Left renal pelvis (tissue), 4 donors: ENCODE measurements around the gene C3orf20. TPM values are rescaled to one million over a fixed set of nuclear protein-coding genes. Genes with fewer than 3 reads are reported as not detected.
"Not testable (repeated sequence)": the region's sequence is repeated elsewhere in the genome, so short reads cannot be mapped to it uniquely, and the experiment has no call there.

Experiments
- DNase-seq, 4 donors: peaks; one replicate each; pipeline ENCODE4 v3.0.0-alpha.2; 2013; ENCODE audit warnings: low read depth in 4 of 4, low spot score in 3 of 4
- polyA plus RNA-seq, 4 donors: library from polyadenylated mRNA; unstranded; fragments of 120-200 nt; gene quantifications; one replicate each; pipeline ENCODE4 v1.2.1, GENCODE V29; 2013; ENCODE audit not compliant: insufficient read length in 4 of 4

The C3orf20 gene
- polyA plus RNA-seq, 4 donors = 0.10 to 0.52 (median 0.18) TPM

DNA sequence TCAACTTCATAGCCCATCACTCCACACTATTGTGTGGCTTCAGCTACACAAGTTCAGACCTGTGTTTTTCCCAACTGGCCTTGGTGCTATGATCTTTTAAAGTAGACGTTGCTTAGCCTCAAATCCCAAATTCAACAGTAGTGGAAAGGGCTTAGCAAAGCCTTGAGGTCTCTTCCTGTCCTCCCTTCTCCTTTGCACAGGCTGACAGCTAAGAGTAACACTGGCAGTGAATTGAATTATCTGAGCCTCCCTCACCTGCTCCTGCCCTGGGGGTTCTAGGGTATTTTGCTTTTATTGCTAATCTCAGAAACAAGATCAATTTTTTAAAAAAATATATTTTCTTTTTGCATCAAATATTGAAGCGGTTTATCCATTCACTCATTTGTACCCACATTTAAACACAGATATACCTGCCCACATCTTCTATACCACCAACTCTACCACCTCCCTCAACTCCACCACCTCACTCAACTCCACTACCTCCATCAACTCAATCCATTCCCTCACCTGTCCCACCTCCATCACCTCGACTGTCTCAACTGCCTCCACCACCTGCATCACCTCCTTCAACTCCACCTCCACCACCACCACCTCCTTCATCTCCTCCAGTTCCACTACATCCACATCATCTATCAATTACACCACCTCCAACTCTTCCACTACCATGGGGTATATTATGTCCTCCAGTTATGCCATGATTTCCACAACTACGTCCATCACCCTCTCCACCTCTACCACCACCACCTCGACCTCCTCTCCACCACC is 133.7 kb downstream of the C3orf20 start:
- no peak for DNase-seq

DNA sequence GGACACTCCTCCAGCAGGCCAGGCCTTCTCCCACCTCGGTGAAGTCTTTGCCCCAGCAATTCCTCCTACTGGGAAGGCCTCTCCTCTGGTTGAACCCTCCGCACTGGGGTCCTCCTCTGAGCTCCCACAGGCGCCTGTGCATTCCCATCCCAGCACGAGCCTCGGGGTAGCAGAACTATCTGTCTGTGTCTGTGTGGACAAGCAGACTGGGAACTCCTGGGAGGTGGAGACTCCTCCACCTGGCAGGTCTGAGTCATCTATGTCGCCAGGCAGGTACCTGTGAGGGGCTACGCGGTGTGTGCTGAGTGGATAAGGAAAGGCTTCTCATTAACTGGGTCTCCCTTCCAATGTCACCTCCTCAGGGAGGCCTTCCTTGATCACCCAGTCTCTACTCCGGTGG is 134.7 kb downstream of the C3orf20 start:
- not testable (repeated sequence) for DNase-seq

DNA sequence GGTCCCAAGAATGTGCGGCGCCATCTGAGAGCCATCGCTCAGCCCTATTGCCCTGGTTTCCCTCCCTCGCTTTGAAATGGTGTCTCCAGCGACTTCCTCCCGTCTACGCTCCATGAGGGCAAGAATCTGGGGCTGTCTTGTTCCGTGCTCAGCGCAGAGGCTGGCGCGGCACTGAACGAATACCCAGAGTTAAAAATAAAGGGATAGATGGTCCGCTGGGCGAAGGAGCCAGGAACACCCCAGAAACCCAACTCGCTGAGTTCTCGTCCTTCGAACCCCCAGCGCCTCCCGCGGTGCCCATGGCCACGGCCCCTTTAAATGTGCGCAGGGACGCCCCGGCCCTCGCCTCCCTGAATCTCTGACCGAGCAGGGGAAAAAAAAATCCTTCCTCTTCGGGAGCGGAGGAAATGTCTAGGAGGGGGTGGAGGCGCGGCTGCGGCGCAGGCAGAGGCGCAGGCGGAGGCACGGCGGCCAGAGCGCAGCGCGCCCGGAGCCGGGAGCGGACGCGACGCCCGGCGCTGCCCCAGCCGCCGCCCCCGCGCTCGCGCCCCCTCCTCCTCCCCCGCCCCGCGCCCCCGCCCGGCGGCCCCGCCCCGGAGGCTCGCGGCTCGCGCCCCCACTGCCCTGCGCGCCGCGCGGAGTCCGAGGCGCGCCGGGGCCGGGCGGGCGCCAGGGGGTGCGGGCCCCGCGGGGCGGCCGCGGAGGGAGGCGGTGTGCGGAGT is 135.3 kb downstream of the C3orf20 start:
- DNase-seq = no peak

DNA sequence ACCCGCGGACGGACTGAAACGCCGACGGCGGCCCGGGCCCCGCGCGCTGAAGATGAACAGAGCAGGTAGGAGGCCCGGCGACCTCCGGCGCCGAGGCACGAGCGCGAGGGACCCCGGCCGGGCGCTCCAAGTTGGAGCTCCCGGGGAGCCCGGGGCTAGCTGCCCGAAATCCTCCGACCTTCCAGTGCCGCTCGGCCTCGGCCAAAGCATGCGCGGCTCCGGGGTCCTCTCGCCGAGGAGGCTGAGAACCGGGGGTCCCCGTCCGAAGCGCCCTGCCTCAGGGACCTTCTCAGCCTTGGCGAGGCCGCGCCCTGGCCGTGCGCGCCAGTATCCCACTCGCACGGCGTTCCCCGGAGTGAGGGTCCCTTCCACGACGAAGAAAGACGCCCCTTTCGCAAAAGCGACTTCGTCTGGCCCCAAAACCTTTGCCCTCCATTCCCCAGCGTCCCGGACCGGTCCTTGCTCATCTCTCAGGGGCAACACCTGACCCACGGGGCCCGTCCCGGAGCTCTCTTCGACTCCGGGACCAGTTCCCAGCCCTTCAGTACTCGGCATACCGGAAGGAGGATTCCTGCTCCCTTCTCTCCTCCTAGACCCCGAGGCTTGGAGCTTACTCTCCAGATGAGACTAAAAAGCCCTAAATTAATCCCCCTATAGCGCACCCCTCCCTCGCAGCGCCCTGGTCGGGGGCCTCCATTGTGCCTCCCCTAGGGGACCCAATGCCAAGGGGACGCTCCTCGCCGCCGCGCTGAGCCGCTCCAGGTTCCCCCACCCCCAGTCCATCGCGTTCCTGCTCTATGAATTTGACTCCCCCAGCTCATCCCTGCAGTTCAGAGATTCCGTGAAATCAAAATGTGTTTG is 136.1 kb downstream of the C3orf20 start:
- DNase-seq = no peak

DNA sequence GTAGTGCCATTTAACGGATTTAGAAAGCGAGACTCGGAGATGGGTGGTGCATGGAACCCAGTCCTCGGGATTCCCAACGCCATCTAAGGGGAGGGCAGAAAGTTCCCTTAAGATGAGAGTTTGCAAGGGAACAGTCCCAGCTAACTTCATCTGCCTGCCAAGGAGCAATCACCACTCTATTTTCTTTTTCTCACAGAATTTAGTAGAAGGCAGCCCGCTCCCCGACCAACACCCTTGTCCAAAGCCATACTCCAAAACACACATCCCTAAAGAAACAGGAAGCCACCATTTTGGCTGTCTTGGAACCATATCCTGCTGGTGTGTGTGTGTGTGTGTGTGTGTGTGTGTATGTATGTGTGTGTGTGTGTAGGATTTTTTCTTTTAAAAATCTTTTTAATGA is 136.7 kb downstream of the C3orf20 start:
- DNase-seq = no peak

DNA sequence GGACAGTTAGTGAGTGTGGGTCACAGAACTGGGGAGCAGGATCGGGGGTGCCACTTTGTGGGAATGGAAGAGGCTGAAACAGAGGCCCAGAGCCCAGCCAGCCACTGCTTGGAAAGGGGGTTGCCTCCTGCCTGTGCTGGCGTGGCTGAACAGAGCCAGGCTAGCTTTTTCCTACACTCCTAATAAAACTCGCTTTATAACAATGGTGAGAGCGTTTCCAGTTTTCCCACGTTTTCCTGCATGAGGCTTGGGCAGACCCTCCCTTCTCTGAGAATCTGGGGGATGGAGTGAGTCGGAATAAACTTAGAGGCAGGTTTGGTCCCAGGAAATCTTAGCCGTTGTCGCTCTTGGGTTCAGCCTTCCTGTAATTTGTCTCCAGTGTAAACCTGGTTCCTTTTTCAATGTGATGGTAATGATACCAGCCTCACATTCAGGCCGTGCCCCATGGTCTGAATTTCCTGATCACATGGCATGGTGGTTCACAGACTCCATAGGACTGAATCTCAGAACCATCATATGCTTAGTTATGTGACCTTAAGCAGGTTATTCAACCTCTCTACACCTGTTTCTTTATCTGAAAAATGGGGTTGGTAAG is 137.4 kb downstream of the C3orf20 start:
- no peak for DNase-seq

DNA sequence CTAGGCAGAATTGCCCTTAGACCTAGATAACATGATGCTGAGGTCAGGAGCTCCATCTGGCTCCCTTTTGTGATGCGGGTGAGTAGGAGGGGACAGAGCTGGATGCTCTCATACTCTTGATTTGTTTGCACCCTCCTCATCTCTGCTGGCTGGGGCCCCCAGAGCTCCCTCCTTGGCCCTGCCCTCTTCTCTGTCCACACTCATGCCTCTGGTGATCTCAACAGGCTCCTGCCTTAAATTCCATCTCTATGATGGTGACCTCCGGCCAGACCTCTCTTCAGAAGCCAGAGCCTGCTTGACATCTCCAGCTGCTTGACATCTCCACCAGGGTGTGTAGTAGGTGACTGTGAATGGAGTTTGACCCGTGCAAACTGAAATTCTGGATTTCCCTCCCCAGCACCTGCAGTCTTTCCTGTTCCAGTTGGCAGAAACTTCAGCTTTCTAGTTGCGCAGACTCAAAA is 139.5 kb downstream of the C3orf20 start:
- DNase-seq = no peak

DNA sequence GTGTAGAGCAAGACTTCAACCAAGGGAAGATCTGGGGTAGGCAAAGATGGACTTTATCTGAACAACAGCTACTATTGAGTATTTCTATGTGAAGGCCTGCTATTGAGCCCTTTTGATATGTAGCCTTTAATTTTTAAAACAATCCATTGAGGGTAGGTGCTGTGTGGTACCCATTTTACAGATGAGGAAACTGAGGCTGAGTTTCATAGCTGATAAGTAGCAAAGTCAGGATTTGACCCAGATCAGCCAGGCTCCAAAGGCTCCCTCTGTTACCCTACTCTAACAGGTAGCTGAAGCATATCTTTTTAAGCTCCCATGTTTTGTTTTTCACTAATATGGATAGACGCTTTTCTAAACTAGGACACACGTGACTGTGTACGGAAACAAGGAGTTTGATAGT is 141.4 kb downstream of the C3orf20 start:
- DNase-seq = no peak

DNA sequence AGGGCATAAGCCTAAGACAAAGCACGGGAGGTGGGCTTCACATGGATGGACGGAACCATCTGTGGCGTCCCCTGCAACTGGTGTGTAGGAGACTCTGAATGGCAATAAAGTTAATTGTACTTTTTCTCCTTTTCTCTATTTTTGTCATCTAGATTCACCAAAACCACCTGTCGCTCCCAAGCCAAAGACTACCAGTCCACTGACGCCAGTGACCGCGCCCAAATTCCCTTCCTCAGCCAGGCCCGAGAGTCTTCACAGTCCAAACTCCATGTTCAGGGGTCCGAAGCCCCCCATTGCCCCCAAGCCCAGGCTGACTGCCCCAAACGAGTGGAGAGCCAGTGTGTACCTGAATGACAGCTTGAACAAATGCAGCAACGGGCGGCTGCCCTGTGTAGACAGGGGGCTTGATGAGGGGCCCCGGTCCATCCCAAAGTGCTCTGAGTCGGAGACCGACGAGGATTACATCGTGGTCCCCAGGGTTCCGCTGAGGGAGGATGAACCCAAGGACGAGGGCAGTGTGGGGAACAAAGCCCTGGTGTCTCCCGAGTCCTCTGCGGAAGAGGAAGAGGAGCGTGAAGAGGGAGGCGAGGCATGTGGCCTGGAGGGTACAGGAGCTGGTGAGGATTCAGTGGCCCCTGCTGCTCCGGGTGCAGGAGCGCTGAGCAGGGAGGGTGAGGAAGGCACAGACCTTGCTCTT is 144.0 kb downstream of the C3orf20 start, which contains the start of gene FGD5:
Gene FGD5 (plus strand): TSS at position 159 of the 697 bp plus-strand sequence. CDS start 110 bp downstream, at position 269.
- no peak for DNase-seq

DNA sequence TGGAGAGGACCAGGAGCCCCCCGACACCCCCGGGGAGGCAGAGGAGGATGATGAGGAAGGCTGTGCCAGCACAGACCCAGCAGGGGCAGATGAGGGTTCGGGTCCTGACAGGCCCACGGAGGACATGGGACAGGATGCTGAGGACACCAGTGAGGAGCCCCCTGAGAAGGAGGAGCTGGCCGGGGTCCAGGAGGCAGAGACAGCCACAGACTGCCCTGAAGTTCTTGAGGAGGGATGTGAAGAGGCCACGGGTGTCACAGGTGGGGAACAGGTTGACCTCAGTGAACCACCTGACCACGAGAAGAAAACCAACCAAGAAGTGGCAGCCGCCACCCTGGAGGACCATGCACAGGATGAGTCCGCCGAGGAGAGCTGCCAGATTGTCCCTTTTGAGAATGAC is 144.7 kb downstream of the C3orf20 start:
- DNase-seq = no peak

DNA sequence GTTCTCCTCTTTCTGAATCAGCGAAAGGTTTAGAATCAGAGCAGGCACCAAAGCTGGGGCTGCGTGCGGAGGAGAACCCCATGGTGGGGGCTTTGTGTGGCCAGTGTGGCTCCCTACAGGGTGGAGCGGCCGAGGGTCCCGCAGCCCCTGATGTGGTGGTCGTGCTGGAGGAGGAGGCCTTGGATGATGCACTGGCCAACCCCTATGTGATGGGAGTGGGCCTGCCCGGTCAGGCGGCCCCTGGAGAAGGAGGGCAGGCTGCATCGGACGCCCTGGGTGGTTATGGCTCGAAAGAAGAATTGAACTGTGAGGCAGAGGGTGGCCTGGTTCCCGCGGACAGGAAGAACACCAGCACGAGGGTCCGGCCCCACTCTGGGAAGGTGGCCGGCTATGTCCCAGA is 145.2 kb downstream of the C3orf20 start:
- DNase-seq = no peak

DNA sequence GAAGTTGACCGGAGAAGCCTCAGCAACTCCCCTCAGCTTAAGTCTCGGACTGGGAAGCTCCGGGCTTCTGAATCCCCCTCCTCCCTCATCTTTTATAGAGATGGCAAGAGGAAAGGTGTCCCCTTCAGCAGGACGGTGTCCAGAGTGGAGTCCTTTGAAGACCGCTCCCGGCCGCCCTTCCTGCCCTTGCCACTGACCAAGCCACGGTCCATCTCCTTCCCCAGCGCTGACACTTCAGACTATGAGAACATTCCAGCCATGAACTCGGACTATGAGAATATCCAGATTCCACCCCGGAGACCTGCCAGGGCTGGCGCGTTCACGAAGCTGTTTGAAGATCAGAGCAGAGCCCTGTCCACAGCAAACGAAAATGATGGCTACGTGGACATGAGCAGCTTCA is 146.2 kb downstream of the C3orf20 start:
- no peak for DNase-seq

DNA sequence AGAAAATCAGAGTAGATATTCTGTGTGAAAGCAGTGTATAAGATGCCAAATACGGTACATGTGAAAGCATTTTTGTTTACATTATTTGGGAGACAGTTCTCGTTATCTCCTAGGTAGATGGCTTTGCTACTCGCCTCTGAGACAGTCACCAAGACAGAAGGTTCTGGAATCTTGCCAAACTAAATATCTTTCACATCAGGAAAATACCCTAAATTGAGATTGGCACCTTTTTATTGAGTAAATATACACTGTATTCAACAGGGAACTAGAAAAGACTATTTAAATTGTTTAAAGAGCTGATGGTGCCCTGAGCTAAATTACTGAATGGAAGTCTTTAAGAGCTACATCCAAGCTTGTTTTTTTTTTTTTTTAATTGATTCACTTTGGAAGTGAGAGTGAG is 147.2 kb downstream of the C3orf20 start:
- no peak for DNase-seq

Other genes with a start within 250 kb of the C3orf20 start
- gene GRIP2, start 134.8 kb upstream of the C3orf20 start, polyA plus RNA-seq = 1 to 10 TPM in 3 of 4 donors, under 1 TPM in 1; 0.68 to 1.5 (median 1.4) TPM
- 10 to 100 TPM; 25.8 to 36.3 (median 34.1) TPM for gene CCDC174, start 23.4 kb upstream of the C3orf20 start, polyA plus RNA-seq
- gene FGD5, start 143.8 kb downstream of the C3orf20 start, polyA plus RNA-seq = 10 to 100 TPM; 21.6 to 37.3 (median 23.1) TPM